H9 (cell line): ENCODE measurements around the gene TNFAIP8L1. TPM values are rescaled to one million over a fixed set of nuclear protein-coding genes. Genes with fewer than 3 reads are reported as not detected.

Experiments
- DNase-seq: peaks from one replicate; pipeline ENCODE4 v3.0.0-alpha.2; 2017
- H2AFZ ChIP-seq: one replicate; pipeline ENCODE4 v1.6.1; 2013; ENCODE audit warnings: mild to moderate bottlenecking, low read length, control low read depth, moderate library complexity
- H2AK5ac ChIP-seq: 2 replicates; pipeline ENCODE4 v1.6.1; 2013; ENCODE audit warnings: low read length, control low read depth, mixed read lengths; ENCODE audit not compliant: insufficient read length
- H2BK120ac ChIP-seq: one replicate; pipeline ENCODE4 v1.6.1; 2013; ENCODE audit warnings: low read depth, mild to moderate bottlenecking, low read length, control low read depth, inconsistent platforms; ENCODE audit not compliant: poor library complexity, severe bottlenecking
- H2BK12ac ChIP-seq: 2 replicates; pipeline ENCODE4 v1.6.1; 2013; ENCODE audit warnings: low read length, control low read depth, mixed read lengths, low read depth; ENCODE audit not compliant: insufficient read length
- H2BK15ac ChIP-seq: 2 replicates; pipeline ENCODE4 v1.6.1; 2013; ENCODE audit warnings: low read depth, low read length, control low read depth
- H2BK20ac ChIP-seq: one replicate; pipeline ENCODE4 v1.6.1; 2013; ENCODE audit warnings: low read depth, mild to moderate bottlenecking, low read length, control low read depth, inconsistent platforms; ENCODE audit not compliant: poor library complexity, severe bottlenecking
- H2BK5ac ChIP-seq: 2 replicates; pipeline ENCODE4 v1.6.1; 2013; ENCODE audit warnings: low read length, control low read depth, mixed read lengths; ENCODE audit not compliant: insufficient read length
- H3K14ac ChIP-seq: 2 replicates; pipeline ENCODE4 v1.6.1; 2013; ENCODE audit warnings: low read length, control low read depth; ENCODE audit not compliant: insufficient read depth
- H3K18ac ChIP-seq: 2 replicates; pipeline ENCODE4 v1.6.1; 2013; ENCODE audit warnings: low read depth, mild to moderate bottlenecking, mixed read lengths, low read length, control low read depth; ENCODE audit not compliant: insufficient read length
- H3K23ac ChIP-seq: 2 replicates; pipeline ENCODE4 v1.6.1; 2013; ENCODE audit warnings: low read length, control low read depth, mixed read lengths, low read depth; ENCODE audit not compliant: insufficient read length
- H3K23me2 ChIP-seq: 2 replicates; pipeline ENCODE4 v1.6.1; 2013; ENCODE audit warnings: low read depth, mild to moderate bottlenecking, mixed read lengths, low read length, control low read depth; ENCODE audit not compliant: insufficient read length, poor library complexity, severe bottlenecking
- H3K27ac ChIP-seq: 2 replicates; pipeline ENCODE4 v1.5.1; 2013; ENCODE audit warnings: low read length, control low read depth, mixed read lengths, low read depth; ENCODE audit not compliant: insufficient read length
- H3K27me3 ChIP-seq: 2 replicates; pipeline ENCODE4 v1.6.1; 2013; ENCODE audit warnings: low read length, control low read depth, inconsistent platforms; ENCODE audit not compliant: insufficient read depth
- H3K4ac ChIP-seq: 2 replicates; pipeline ENCODE4 v1.6.1; 2013; ENCODE audit warnings: low read depth, mild to moderate bottlenecking, control low read depth, inconsistent platforms, low read length, moderate library complexity
- H3K4me1 ChIP-seq: 2 replicates; pipeline ENCODE4 v1.6.1; 2013; ENCODE audit warnings: low read length, control low read depth, inconsistent platforms; ENCODE audit not compliant: insufficient read depth
- H3K4me2 ChIP-seq: 2 replicates; pipeline ENCODE4 v1.6.1; 2013; ENCODE audit warnings: low read length, control low read depth, mixed read lengths; ENCODE audit not compliant: insufficient read length, insufficient read depth
- H3K56ac ChIP-seq: 2 replicates; pipeline ENCODE4 v1.6.1; 2013; ENCODE audit warnings: low read depth, mild to moderate bottlenecking, mixed read lengths, low read length, control low read depth; ENCODE audit not compliant: insufficient read length
- H3K79me1 ChIP-seq: 2 replicates; pipeline ENCODE4 v1.6.1; 2013; ENCODE audit warnings: low read depth, mild to moderate bottlenecking, moderate library complexity, low read length, control low read depth, inconsistent platforms; ENCODE audit not compliant: insufficient read depth, poor library complexity, severe bottlenecking
- H3K79me2 ChIP-seq: 2 replicates; pipeline ENCODE4 v1.6.1; 2013; ENCODE audit warnings: low read length, control low read depth, inconsistent platforms; ENCODE audit not compliant: insufficient read depth
- H3K9ac ChIP-seq: 2 replicates; pipeline ENCODE4 v1.6.1; 2013; ENCODE audit warnings: low read length, control low read depth, mixed read lengths; ENCODE audit not compliant: insufficient read length; ENCODE audit errors: extremely low read depth
- H3K9me3 ChIP-seq: one replicate; pipeline ENCODE4 v1.6.1; 2013; ENCODE audit warnings: low read depth, low read length, inconsistent platforms; ENCODE audit not compliant: control insufficient read depth
- H3T11ph ChIP-seq: one replicate; pipeline ENCODE4 v1.6.1; 2013; ENCODE audit warnings: mild to moderate bottlenecking, low read length, control low read depth, inconsistent platforms
- H4K20me1 ChIP-seq: one replicate; pipeline ENCODE4 v1.6.1; 2013; ENCODE audit not compliant: control insufficient read depth, insufficient read length, insufficient read depth
- H4K5ac ChIP-seq: 2 replicates; pipeline ENCODE4 v1.6.1; 2013; ENCODE audit warnings: low read depth, mild to moderate bottlenecking, mixed read lengths, low read length, control low read depth; ENCODE audit not compliant: insufficient read length
- H4K8ac ChIP-seq: replicated peaks from 2 replicates; pipeline ENCODE4 v1.6.1; 2013; ENCODE audit warnings: low read length, control low read depth, mixed read lengths, low read depth; ENCODE audit not compliant: insufficient read length
- H4K91ac ChIP-seq: 2 replicates; pipeline ENCODE4 v1.6.1; 2013; ENCODE audit warnings: low read depth, mild to moderate bottlenecking, moderate library complexity, mixed read lengths, low read length, control low read depth; ENCODE audit not compliant: insufficient read length
- H3K27ac Mint-ChIP-seq, 3 experiments: 2 replicates in 2 of 3; 3 replicates in 1 of 3; pipeline ENCODE4 v1.8.0; 2020 to 2021; ENCODE audit warnings: mixed read lengths in 3 of 3, mild to moderate bottlenecking in 1 of 3, moderate library complexity in 1 of 3
- H3K27me3 Mint-ChIP-seq: 2 replicates; pipeline ENCODE4 v1.8.0; 2021; ENCODE audit warnings: low read depth, mild to moderate bottlenecking, moderate library complexity, mixed read lengths
- H3K36me3 Mint-ChIP-seq, 3 experiments: 2 replicates in 2 of 3; 3 replicates in 1 of 3; pipeline ENCODE4 v1.8.0; 2020 to 2021; ENCODE audit warnings: low read depth in 3 of 3, mixed read lengths in 3 of 3; ENCODE audit not compliant: insufficient read depth in 1 of 3
- H3K4me1 Mint-ChIP-seq, 2 experiments: 2 replicates each; pipeline ENCODE4 v1.8.0; 2020; ENCODE audit warnings: mixed read lengths in 2 of 2
- H3K4me3 Mint-ChIP-seq, 2 experiments: 2 replicates in 1 of 2; 3 replicates in 1 of 2; pipeline ENCODE4 v1.8.0; 2020 to 2021; ENCODE audit warnings: mild to moderate bottlenecking in 2 of 2, mixed read lengths in 2 of 2, moderate library complexity in 1 of 2
- H3K9me3 Mint-ChIP-seq, 2 experiments: 2 replicates in 1 of 2; 3 replicates in 1 of 2; pipeline ENCODE4 v1.8.0; 2020; ENCODE audit warnings: mild to moderate bottlenecking in 2 of 2, mixed read lengths in 2 of 2, moderate library complexity in 1 of 2
- WGBS: extraction: QIAGEN DNeasy Blood & Tissue Kit; methylation state at CpG from one replicate; pipeline ENCODE4 v1.1.7; 2013; ENCODE audit warnings: missing lambda C conversion rate, low lambda C conversion rate, mixed read lengths; ENCODE audit not compliant: insufficient read length; ENCODE audit errors: extremely low coverage; 5-methylcytosine and 5-hydroxymethylcytosine counted together
- total RNA-seq: library from RNA; stranded (reverse); gene quantifications from 2 replicates; pipeline ENCODE4 v1.2.1, GENCODE V29; 2021
- TF ChIP-seq, protein P1 (sequence below): fragments of 200-600 bp; sonication (generic); conservative IDR thresholded peaks from 3 replicates; pipeline ENCODE4 v1.8.0; 2021; ENCODE audit warnings: antibody characterized with exemption, mild to moderate bottlenecking

Gene TNFAIP8L1
- total RNA-seq, 1 experiment from 2014 or later = 4.2 TPM

- no peak overlapping the region for H2AFZ ChIP-seq
- H3K14ac ChIP-seq = no peak overlapping the region
- H3K23me2 ChIP-seq = no peaks in the 10 kb centered on the region
- H4K8ac ChIP-seq = no peak overlapping the region
- no peak overlapping the region for H3K27ac ChIP-seq
- H3K18ac ChIP-seq = no peak overlapping the region
- H3K79me2 ChIP-seq = no peaks in the 10 kb centered on the region
- no CpG with 5 or more reads among the region's 33 CpGs for WGBS
- no peaks in the 10 kb centered on the region for H3K9me3 Mint-ChIP-seq
- DNase-seq = no peak
- H3K27me3 ChIP-seq = no peaks in the 10 kb centered on the region
- TF ChIP-seq, protein P1, sequence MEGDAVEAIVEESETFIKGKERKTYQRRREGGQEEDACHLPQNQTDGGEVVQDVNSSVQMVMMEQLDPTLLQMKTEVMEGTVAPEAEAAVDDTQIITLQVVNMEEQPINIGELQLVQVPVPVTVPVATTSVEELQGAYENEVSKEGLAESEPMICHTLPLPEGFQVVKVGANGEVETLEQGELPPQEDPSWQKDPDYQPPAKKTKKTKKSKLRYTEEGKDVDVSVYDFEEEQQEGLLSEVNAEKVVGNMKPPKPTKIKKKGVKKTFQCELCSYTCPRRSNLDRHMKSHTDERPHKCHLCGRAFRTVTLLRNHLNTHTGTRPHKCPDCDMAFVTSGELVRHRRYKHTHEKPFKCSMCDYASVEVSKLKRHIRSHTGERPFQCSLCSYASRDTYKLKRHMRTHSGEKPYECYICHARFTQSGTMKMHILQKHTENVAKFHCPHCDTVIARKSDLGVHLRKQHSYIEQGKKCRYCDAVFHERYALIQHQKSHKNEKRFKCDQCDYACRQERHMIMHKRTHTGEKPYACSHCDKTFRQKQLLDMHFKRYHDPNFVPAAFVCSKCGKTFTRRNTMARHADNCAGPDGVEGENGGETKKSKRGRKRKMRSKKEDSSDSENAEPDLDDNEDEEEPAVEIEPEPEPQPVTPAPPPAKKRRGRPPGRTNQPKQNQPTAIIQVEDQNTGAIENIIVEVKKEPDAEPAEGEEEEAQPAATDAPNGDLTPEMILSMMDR = no peak
- H3K9ac ChIP-seq = no peak overlapping the region
- H3K4me1 ChIP-seq = no peaks in the 10 kb centered on the region
- peaks cover 23 to 73% (median 61%) of the 10 kb centered on the region in 3 experiments; a peak in 6 of 7 replicates for H3K36me3 Mint-ChIP-seq
- no peak overlapping the region for H2AK5ac ChIP-seq
- H4K5ac ChIP-seq = no peak overlapping the region
- H3T11ph ChIP-seq = no peak overlapping the region
- H3K23ac ChIP-seq = no peak overlapping the region
- no peaks in the 10 kb centered on the region for H4K20me1 ChIP-seq
- no peak overlapping the region for H3K56ac ChIP-seq
- no peak overlapping the region for H2BK20ac ChIP-seq
- no peak overlapping the region for H2BK15ac ChIP-seq
- no peak overlapping the region for H2BK5ac ChIP-seq
- H3K9me3 ChIP-seq = no peaks in the 10 kb centered on the region
- H3K4me2 ChIP-seq = no peak overlapping the region
- H3K27me3 Mint-ChIP-seq = no peaks in the 10 kb centered on the region
- no peak overlapping the region for H3K4me3 Mint-ChIP-seq
- no peaks in the 10 kb centered on the region for H3K4me1 Mint-ChIP-seq
- no peak overlapping the region for H3K4ac ChIP-seq
- no peak overlapping the region for H3K27ac Mint-ChIP-seq
- H2BK120ac ChIP-seq = no peak overlapping the region
- H3K79me1 ChIP-seq = no peaks in the 10 kb centered on the region
- H2BK12ac ChIP-seq = no peak overlapping the region
- H4K91ac ChIP-seq = no peak overlapping the region
Measured at GRCh38 chr19:4699826-4700692, 60.7 kb downstream of the TNFAIP8L1 start.
